Endodermal cell (in vitro differentiated cells): Measurements from ENCODE around the gene NKD1. TPM values are rescaled to one million over a fixed set of nuclear protein-coding genes. Genes with fewer than 3 reads are reported as not detected.

Source experiments
- DNase-seq: peaks from one replicate; pipeline ENCODE4 v3.0.0-alpha.2; 2017
- H3K27ac ChIP-seq: 2 replicates; pipeline ENCODE4 v1.5.1; 2013; ENCODE audit warnings: mild to moderate bottlenecking, low read depth, low read length, moderate library complexity
- H3K27me3 ChIP-seq: 2 replicates; pipeline ENCODE4 v1.6.1; 2013; ENCODE audit warnings: mild to moderate bottlenecking, low read length, moderate library complexity; ENCODE audit not compliant: insufficient read depth, control insufficient read depth, poor library complexity, severe bottlenecking
- H3K36me3 ChIP-seq: 2 replicates; pipeline ENCODE4 v1.7.0; 2013; ENCODE audit warnings: mild to moderate bottlenecking, low read length, moderate library complexity; ENCODE audit not compliant: control insufficient read depth, insufficient read depth
- H3K4me1 ChIP-seq: one replicate; pipeline ENCODE4 v1.7.0; 2013; ENCODE audit warnings: low read length; ENCODE audit not compliant: control insufficient read depth, insufficient read depth
- H3K4me3 ChIP-seq: 2 replicates; pipeline ENCODE4 v1.5.1; 2013; ENCODE audit warnings: mild to moderate bottlenecking, low read length, moderate library complexity
- H3K9ac ChIP-seq: 2 replicates; pipeline ENCODE4 v1.6.1; 2013; ENCODE audit warnings: mild to moderate bottlenecking, low read length, moderate library complexity; ENCODE audit not compliant: poor library complexity, severe bottlenecking; ENCODE audit errors: extremely low read depth
- H3K9me3 ChIP-seq: 2 replicates; pipeline ENCODE4 v1.6.1; 2013; ENCODE audit warnings: mild to moderate bottlenecking, low read length, moderate library complexity; ENCODE audit not compliant: control insufficient read depth
- H3K27ac Mint-ChIP-seq: 2 replicates; pipeline ENCODE4 v1.8.0; 2020; ENCODE audit warnings: mixed read lengths
- H3K27me3 Mint-ChIP-seq: 2 replicates; pipeline ENCODE4 v1.8.0; 2021; ENCODE audit warnings: mild to moderate bottlenecking, mixed read lengths; ENCODE audit not compliant: insufficient read depth
- H3K36me3 Mint-ChIP-seq: 2 replicates; pipeline ENCODE4 v1.8.0; 2020; ENCODE audit warnings: low read depth, mixed read lengths
- H3K4me1 Mint-ChIP-seq: 2 replicates; pipeline ENCODE4 v1.8.0; 2020; ENCODE audit warnings: mixed read lengths
- H3K4me3 Mint-ChIP-seq: 2 replicates; pipeline ENCODE4 v1.8.0; 2020; ENCODE audit warnings: mild to moderate bottlenecking, moderate library complexity, mixed read lengths
- H3K9me3 Mint-ChIP-seq: 2 replicates; pipeline ENCODE4 v1.8.0; 2020; ENCODE audit warnings: mild to moderate bottlenecking, mixed read lengths
- CTCF ChIP-seq: fragments of 200-600 bp; sonication (generic); conservative IDR thresholded peaks from 2 replicates; pipeline ENCODE4 v1.5.0; 2021; ENCODE audit warnings: antibody characterized with exemption, mild to moderate bottlenecking
- WGBS, 2 experiments: methylation state at CpG; one replicate each; pipeline versions ENCODE4 v1.1.5 to v1.1.7; 2013; ENCODE audit warnings: missing lambda C conversion rate in 2 of 2, mixed read lengths in 1 of 2; ENCODE audit not compliant: insufficient coverage in 1 of 2, insufficient read length in 1 of 2; 5-methylcytosine and 5-hydroxymethylcytosine counted together
- total RNA-seq, 2 donors: library from RNA; stranded (reverse); fragmentation: NEBNext Ultra II Directional in 1 of 2; extraction: Animal tissue kit (Norgen Biotek cat#: 25700) in 1 of 2; gene quantifications; 2 replicates in 1 of 2; 3 replicates in 1 of 2; pipeline ENCODE4 v1.2.1, GENCODE V29; 2021

Gene NKD1
- total RNA-seq, 2 donors from 2014 or later = 7.0 to 9.5 TPM

- no peaks in the 10 kb centered on the region for H3K9me3 ChIP-seq
- no peaks in the 10 kb centered on the region for H3K9me3 Mint-ChIP-seq
- 93 to 94% methylated on average over 6 to 7 of the region's 7 CpGs for WGBS, 2 experiments
- H3K27me3 ChIP-seq = no peaks in the 10 kb centered on the region
- no peaks in the 10 kb centered on the region for H3K27me3 Mint-ChIP-seq
- no peak overlapping the region for H3K27ac Mint-ChIP-seq
- H3K4me3 ChIP-seq = no peak overlapping the region
- H3K9ac ChIP-seq = no peak overlapping the region
- no peaks in the 10 kb centered on the region for H3K36me3 Mint-ChIP-seq
- no peak overlapping the region for H3K4me3 Mint-ChIP-seq
- no peak for TF ChIP-seq CTCF
- H3K4me1 ChIP-seq = peaks cover 2% of the 10 kb centered on the region
- H3K27ac ChIP-seq = no peak overlapping the region
- H3K36me3 ChIP-seq = no peaks in the 10 kb centered on the region
- peak; percentile 28 for DNase-seq
- H3K4me1 Mint-ChIP-seq = peaks cover 14% of the 10 kb centered on the region
These were observed 47.9 kb upstream of the NKD1 start for GRCh38 chr16:50500171-50500874.

- Histone ChIP-seq H3K4me3 (no peak overlapping the region), H3K9ac (no peak overlapping the region), H3K27ac (no peak overlapping the region), H3K4me1 (peaks cover 2% of the 10 kb centered on the region), H3K36me3 (no peaks in the 10 kb centered on the region), H3K9me3 (no peaks in the 10 kb centered on the region), H3K27me3 (no peaks in the 10 kb centered on the region)
- H3K27me3 Mint-ChIP-seq = no peaks in the 10 kb centered on the region
- H3K9me3 Mint-ChIP-seq = no peaks in the 10 kb centered on the region
- no peak overlapping the region for H3K4me3 Mint-ChIP-seq
- no peak for TF ChIP-seq CTCF
- DNase-seq = peak; percentile 25
- WGBS, 2 experiments = 95% methylated on average over 2 of the region's 2 CpGs; no CpG with 5 or more reads in 1 of the 2 experiments
- no peak overlapping the region for H3K27ac Mint-ChIP-seq
- no peaks in the 10 kb centered on the region for H3K36me3 Mint-ChIP-seq
- H3K4me1 Mint-ChIP-seq = peaks cover 22% of the 10 kb centered on the region
These were observed 46.9 kb upstream of the NKD1 start for GRCh38 chr16:50501251-50501650.

GRCh38 chr16:50501986-50502615 lies 46.1 kb upstream of the NKD1 start:
- Mint-ChIP-seq H3K4me1 (peaks cover 22% of the 10 kb centered on the region), H3K4me3 (no peak overlapping the region), H3K36me3 (no peaks in the 10 kb centered on the region), H3K27me3 (no peaks in the 10 kb centered on the region), H3K9me3 (no peaks in the 10 kb centered on the region), H3K27ac (peak overlapping the region; percentile 4)
- 95 to 100% methylated on average over 2 to 5 of the region's 5 CpGs for WGBS, 2 experiments
- Histone ChIP-seq H3K4me1 (peaks cover 2% of the 10 kb centered on the region), H3K4me3 (no peak overlapping the region), H3K9me3 (no peaks in the 10 kb centered on the region), H3K27ac (no peak overlapping the region), H3K27me3 (no peaks in the 10 kb centered on the region), H3K36me3 (no peaks in the 10 kb centered on the region), H3K9ac (no peak overlapping the region)
- peak; percentile 39 for DNase-seq
- TF ChIP-seq CTCF = no peak
